K562 (cell line): Measurements from ENCODE around the gene CTCF.

Experiments used
- CTCF ChIP-seq, 3 experiments: IDR thresholded peaks in 2 of 3; conservative IDR thresholded peaks in 1 of 3; 2 replicates each; pipeline ENCODE4 v1.5.1; 2011 to 2012; ENCODE audit warnings: low read length in 3 of 3, mild to moderate bottlenecking in 3 of 3, control low read depth in 2 of 3, improper control_type of control experiment in 1 of 3, inconsistent platforms in 1 of 3, low read depth in 1 of 3, mixed read lengths in 1 of 3, moderate library complexity in 1 of 3; ENCODE audit not compliant: insufficient read depth in 2 of 3
- E2F1 ChIP-seq: sonication (generic); formaldehyde crosslinking; IDR thresholded peaks from 2 replicates; pipeline ENCODE4 v1.8.1; 2023; ENCODE audit warnings: mild to moderate bottlenecking, missing genetic modification reagents, moderate library complexity
- HDAC6 ChIP-seq: IDR thresholded peaks from 2 replicates; pipeline ENCODE4 v1.6.1; 2012; ENCODE audit warnings: low read depth, mild to moderate bottlenecking, control low read depth, inconsistent platforms, low read length, moderate library complexity
- POLR2A ChIP-seq: fragments of 450-650 bp; conservative IDR thresholded peaks from 2 replicates; pipeline ENCODE4 v1.6.1; 2016
- RAD21 ChIP-seq, 2 experiments: fragments of 250-450 bp in 1 of 2; fragments of 450-650 bp in 1 of 2; sonication (Bioruptor Pico) in 1 of 2; formaldehyde crosslinking in 1 of 2; IDR thresholded peaks in 1 of 2; conservative IDR thresholded peaks in 1 of 2; 2 replicates each; pipeline versions ENCODE4 v1.4.0 to v1.8.0; 2020 to 2022; ENCODE audit warnings: mild to moderate bottlenecking in 2 of 2, moderate library complexity in 1 of 2
- SETDB1 ChIP-seq: IDR thresholded peaks from one replicate; pipeline ENCODE4 v1.6.1; 2012; ENCODE audit warnings: low read length, control low read depth, inconsistent platforms
- TARDBP ChIP-seq: fragments of 450-650 bp; IDR thresholded peaks from 2 replicates; pipeline ENCODE4 v1.6.1; 2016
- TBP ChIP-seq: optimal IDR thresholded peaks from 2 replicates; pipeline ENCODE3; 2011; ENCODE audit warnings: low read depth, low read length, improper control_type of control experiment
- ZBTB8A ChIP-seq: fragments of 450-650 bp; IDR thresholded peaks from 2 replicates; pipeline ENCODE4 v1.6.1; 2018; ENCODE audit warnings: mild to moderate bottlenecking, moderate library complexity; ENCODE audit not compliant: partially characterized antibody
- ZNF224 ChIP-seq: sonication (generic); formaldehyde crosslinking; IDR thresholded peaks from 2 replicates; pipeline ENCODE4 v1.8.0; 2022; ENCODE audit warnings: mild to moderate bottlenecking, missing genetic modification reagents
- ZNF232 ChIP-seq: sonication (generic); formaldehyde crosslinking; IDR thresholded peaks from 2 replicates; pipeline ENCODE4 v1.8.0; 2022; ENCODE audit warnings: mild to moderate bottlenecking, missing genetic modification reagents
- ZNF444 ChIP-seq: fragments of 250-450 bp; sonication (Bioruptor Pico); IDR thresholded peaks from 2 replicates; pipeline ENCODE4 v1.4.0; 2020; ENCODE audit warnings: mild to moderate bottlenecking, moderate library complexity
- ZNF609 ChIP-seq: sonication (generic); formaldehyde crosslinking; IDR thresholded peaks from 2 replicates; pipeline ENCODE4 v1.8.1; 2023; ENCODE audit warnings: missing genetic modification reagents, mild to moderate bottlenecking, borderline replicate concordance

GRCh38 chr16:67525176-67525860 is 37.0 kb upstream of the CTCF start:
- no peak for TF ChIP-seq ZNF232
- TF ChIP-seq CTCF (IDR thresholded peaks at IDR 0.05 in 2 of 3, conservative IDR thresholded peaks at IDR 0.05 in 1 of 3; ENCODE audit: insufficient read depth in 2 of 3, low read depth in 1 of 3, low read length in 3 of 3): peak; percentile 8 to 25 (median 21); a peak in 2 of 6 replicates
- no peak for TF ChIP-seq TBP
- TF ChIP-seq HDAC6: no peak
- no peak for TF ChIP-seq POLR2A
- no peak for TF ChIP-seq ZNF444 (CRISPR knock-in tag)
- TF ChIP-seq SETDB1: no peak
- no peak for TF ChIP-seq ZNF224
- TF ChIP-seq TARDBP: no peak
- TF ChIP-seq RAD21 (CRISPR knock-in tag; conservative IDR thresholded peaks at IDR 0.05 in 1 of 2, IDR thresholded peaks at IDR 0.05 in 1 of 2): no peak
- TF ChIP-seq ZBTB8A: no peak
- no peak for TF ChIP-seq E2F1 (CRISPR knock-in tag)
- no peak for TF ChIP-seq ZNF609 (CRISPR knock-in tag)
